ENCODE measurements around the gene BMP8B. TPM values are rescaled to one million over a fixed set of nuclear protein-coding genes. Genes with fewer than 3 reads are reported as not detected.
"Not testable (repeated sequence)": the region's sequence is repeated elsewhere in the genome, so short reads cannot be mapped to it uniquely, and the experiment has no call there.

Gene BMP8B
- total RNA-seq, 2 experiments from 2014 or later, result 0.06 TPM; not detected in 1

GRCh38 chr1:39827201-39827600, 38.5 kb upstream of the BMP8B start:
- CTCF ChIA-PET, result interaction anchor here (1.1 kb wide), 1 partner anchor 10 kb away, joined by 3 read pairs; no protein-coding TSS in a partner anchor

GRCh38 chr1:39826583-39826982, 37.9 kb upstream of the BMP8B start:
- Mint-ChIP-seq H3K27ac (no peak overlapping the region), H3K4me3 (no peak overlapping the region), H3K4me1 (ENCODE audit: low read depth) (no peaks in the 10 kb centered on the region), H3K36me3 (ENCODE audit: low read depth) (no peaks in the 10 kb centered on the region), H3K27me3 (peaks cover 19% of the 10 kb centered on the region), H3K9me3 (no peaks in the 10 kb centered on the region)
- intact Hi-C loops (cut with DNase I, micrococcal nuclease), result no loop called here
- H3K4me1 ChIP-seq (ENCODE audit: insufficient read depth, low read length), result no peaks in the 10 kb centered on the region
- POLR2A ChIA-PET, result no interaction called here
- CTCF ChIA-PET, result interaction anchor here (1.1 kb wide), 1 partner anchor 9 kb away, joined by 3 read pairs; no protein-coding TSS in a partner anchor
- no peaks in the 10 kb centered on the region for H3K36me3 ChIP-seq (ENCODE audit: insufficient read depth, low read length)
- DNase-seq (no peak), ATAC-seq (ENCODE audit: poor library complexity) (no peak)
- no peak overlapping the region for H3K27ac ChIP-seq (ENCODE audit: low read depth in 1 of 2, low read length in 2 of 2)
- peaks cover 0 to 6% of the 10 kb centered on the region in 2 experiments for H3K27me3 ChIP-seq (ENCODE audit: control insufficient read depth in 1 of 2, insufficient read depth in 2 of 2, low read length in 2 of 2)
- no peak for TF ChIP-seq CTCF (IDR thresholded peaks at IDR 0.05)
- no peak overlapping the region for H3K4me3 ChIP-seq (ENCODE audit: low read length)
- no peaks in the 10 kb centered on the region for H3K9me3 ChIP-seq (ENCODE audit: control insufficient read depth in 1 of 2, insufficient read depth in 1 of 2, low read length in 2 of 2)

More at GRCh38 chr1:39827201-39827600, 38.5 kb upstream of the BMP8B start:
- H3K27me3 ChIP-seq (ENCODE audit: control insufficient read depth in 1 of 2, insufficient read depth in 2 of 2, low read length in 2 of 2), result peaks cover 0 to 6% of the 10 kb centered on the region in 2 experiments
- intact Hi-C loops (cut with DNase I, micrococcal nuclease), result no loop called here
- Mint-ChIP-seq H3K27ac (no peak overlapping the region), H3K27me3 (peaks cover 19% of the 10 kb centered on the region), H3K4me3 (no peak overlapping the region), H3K4me1 (ENCODE audit: low read depth) (no peaks in the 10 kb centered on the region), H3K9me3 (no peaks in the 10 kb centered on the region), H3K36me3 (ENCODE audit: low read depth) (no peaks in the 10 kb centered on the region)
- no peaks in the 10 kb centered on the region for H3K4me1 ChIP-seq (ENCODE audit: insufficient read depth, low read length)
- H3K27ac ChIP-seq (ENCODE audit: low read depth in 1 of 2, low read length in 2 of 2), result no peak overlapping the region
- POLR2A ChIA-PET, result no interaction called here
- H3K4me3 ChIP-seq (ENCODE audit: low read length), result no peak overlapping the region
- DNase-seq (no peak), ATAC-seq (ENCODE audit: poor library complexity) (no peak)
- no peaks in the 10 kb centered on the region for H3K36me3 ChIP-seq (ENCODE audit: insufficient read depth, low read length)
- no peak for TF ChIP-seq CTCF (IDR thresholded peaks at IDR 0.05)
- H3K9me3 ChIP-seq (ENCODE audit: control insufficient read depth in 1 of 2, insufficient read depth in 1 of 2, low read length in 2 of 2), result no peaks in the 10 kb centered on the region

- Mint-ChIP-seq H3K36me3 (ENCODE audit: low read depth) (no peaks in the 10 kb centered on the region), H3K4me1 (ENCODE audit: low read depth) (no peaks in the 10 kb centered on the region), H3K27ac (no peak overlapping the region), H3K4me3 (no peak overlapping the region), H3K9me3 (no peaks in the 10 kb centered on the region), H3K27me3 (peaks cover 19% of the 10 kb centered on the region)
- Histone ChIP-seq H3K27ac (ENCODE audit: low read depth in 1 of 2, low read length in 2 of 2) (no peak overlapping the region), H3K27me3 (ENCODE audit: control insufficient read depth in 1 of 2, insufficient read depth in 2 of 2, low read length in 2 of 2) (peaks cover 0 to 6% of the 10 kb centered on the region in 2 experiments), H3K4me1 (ENCODE audit: insufficient read depth, low read length) (no peaks in the 10 kb centered on the region), H3K36me3 (ENCODE audit: insufficient read depth, low read length) (no peaks in the 10 kb centered on the region), H3K4me3 (ENCODE audit: low read length) (no peak overlapping the region), H3K9me3 (ENCODE audit: control insufficient read depth in 1 of 2, insufficient read depth in 1 of 2, low read length in 2 of 2) (no peaks in the 10 kb centered on the region)
- ChIA-PET CTCF (no interaction called here), POLR2A (no interaction called here)
- intact Hi-C loops (cut with DNase I, micrococcal nuclease), result no loop called here
- ATAC-seq (ENCODE audit: poor library complexity) (no peak), DNase-seq (peak in 2 of 14 experiments; percentile 28)
- TF ChIP-seq CTCF (IDR thresholded peaks at IDR 0.05), result no peak
Measured at GRCh38 chr1:39825432-39825941, 36.8 kb upstream of the BMP8B start.

GRCh38 chr1:39823450-39823849, 34.8 kb upstream of the BMP8B start:
- POLR2A ChIA-PET; H3K9me3 Mint-ChIP-seq; H3K27ac ChIP-seq (ENCODE audit: low read depth in 1 of 2, low read length in 2 of 2); H3K36me3 ChIP-seq (ENCODE audit: insufficient read depth, low read length); H3K36me3 Mint-ChIP-seq (ENCODE audit: low read depth); H3K4me3 Mint-ChIP-seq; H3K27ac Mint-ChIP-seq; H3K4me1 ChIP-seq (ENCODE audit: insufficient read depth, low read length); intact Hi-C loops (cut with DNase I, micrococcal nuclease); H3K9me3 ChIP-seq (ENCODE audit: control insufficient read depth in 1 of 2, insufficient read depth in 1 of 2, low read length in 2 of 2); DNase-seq; H3K4me1 Mint-ChIP-seq (ENCODE audit: low read depth); ATAC-seq (ENCODE audit: poor library complexity); H3K27me3 ChIP-seq (ENCODE audit: control insufficient read depth in 1 of 2, insufficient read depth in 2 of 2, low read length in 2 of 2); CTCF ChIA-PET; H3K4me3 ChIP-seq (ENCODE audit: low read length): not testable (repeated sequence)
- H3K27me3 Mint-ChIP-seq, result peaks cover 19% of the 10 kb centered on the region

Measured in CD4-positive, alpha-beta T cell (primary cell).